HG03060 (cell line): Measurements from ENCODE around the gene HSPD1.
"Not testable (repeated sequence)": the region's sequence is repeated elsewhere in the genome, so short reads cannot be mapped to it uniquely, and the experiment has no call there.

ENCODE experiments used
- ATAC-seq: cut with Tn5 transposase; IDR thresholded peaks from one replicate; pipeline ENCODE4 v1.9.1; 2021; ENCODE audit warnings: low read depth, moderate number of reproducible peaks; ENCODE audit not compliant: unreplicated experiment

The HSPD1 gene

GRCh38 chr2:197498235-197498936 lies 1.3 kb downstream of the HSPD1 start:
- ATAC-seq: no peak

GRCh38 chr2:197497326-197497725 lies 2.3 kb downstream of the HSPD1 start:
- ATAC-seq: no peak

GRCh38 chr2:197496695-197497094 lies 2.9 kb downstream of the HSPD1 start:
- no peak for ATAC-seq

DNA sequence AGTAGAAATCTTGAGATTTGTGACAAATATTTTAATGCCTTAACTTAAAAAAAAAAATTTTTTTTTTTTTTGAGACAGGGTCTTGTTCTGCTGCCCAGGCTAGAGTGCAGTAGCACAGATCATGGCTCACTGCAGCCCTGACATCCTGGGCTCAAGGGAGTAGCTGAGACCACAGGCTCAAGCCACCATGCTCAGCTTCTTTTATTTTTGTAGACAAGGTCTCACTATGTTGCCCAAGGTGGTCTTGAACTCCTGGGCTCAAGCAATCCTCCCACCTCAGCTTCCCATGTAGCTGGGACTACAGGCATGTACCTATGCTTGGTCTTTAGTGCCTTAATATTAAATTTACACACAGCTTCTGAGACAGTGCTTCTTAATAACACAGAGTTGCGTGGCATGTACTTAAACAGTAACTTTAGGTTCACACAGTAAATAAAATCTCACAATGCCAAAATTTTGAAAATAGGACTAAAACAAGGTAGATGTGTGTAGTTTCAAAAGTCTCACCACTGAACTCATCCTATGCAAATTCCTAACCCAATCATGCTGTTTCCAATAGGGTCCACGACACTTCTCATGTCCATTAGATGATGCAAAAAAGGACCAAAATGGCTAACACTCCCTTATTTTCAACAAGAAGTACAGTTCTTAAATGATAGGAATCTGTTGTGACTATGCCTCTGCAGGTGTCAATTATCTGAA lies 4.1 kb downstream of the HSPD1 start:
- ATAC-seq: no peak

GRCh38 chr2:197487385-197487784 lies 12.3 kb downstream of the HSPD1 start:
- ATAC-seq: no peak

DNA sequence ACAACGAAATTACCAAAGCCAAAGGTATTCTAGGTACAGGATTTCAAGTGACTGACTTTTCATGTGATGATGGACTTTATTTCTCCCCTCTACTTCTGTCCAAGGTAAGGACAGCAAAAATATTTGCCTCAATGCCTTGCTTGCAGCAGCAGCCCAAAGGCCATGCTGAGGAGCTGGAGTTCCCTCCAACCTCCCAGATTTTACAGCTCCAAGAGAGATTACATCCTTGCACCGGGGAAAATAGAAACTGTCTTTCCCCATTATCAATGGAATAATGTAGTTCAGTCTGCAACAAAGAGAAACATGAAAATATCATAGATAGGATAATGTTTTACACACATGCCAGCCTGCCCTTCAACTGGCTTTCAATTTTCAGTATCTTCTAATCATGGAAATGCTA lies 13.5 kb downstream of the HSPD1 start:
- no peak for ATAC-seq

GRCh38 chr2:197484248-197484647 lies 15.4 kb downstream of the HSPD1 start:
- not testable (repeated sequence) for ATAC-seq

DNA sequence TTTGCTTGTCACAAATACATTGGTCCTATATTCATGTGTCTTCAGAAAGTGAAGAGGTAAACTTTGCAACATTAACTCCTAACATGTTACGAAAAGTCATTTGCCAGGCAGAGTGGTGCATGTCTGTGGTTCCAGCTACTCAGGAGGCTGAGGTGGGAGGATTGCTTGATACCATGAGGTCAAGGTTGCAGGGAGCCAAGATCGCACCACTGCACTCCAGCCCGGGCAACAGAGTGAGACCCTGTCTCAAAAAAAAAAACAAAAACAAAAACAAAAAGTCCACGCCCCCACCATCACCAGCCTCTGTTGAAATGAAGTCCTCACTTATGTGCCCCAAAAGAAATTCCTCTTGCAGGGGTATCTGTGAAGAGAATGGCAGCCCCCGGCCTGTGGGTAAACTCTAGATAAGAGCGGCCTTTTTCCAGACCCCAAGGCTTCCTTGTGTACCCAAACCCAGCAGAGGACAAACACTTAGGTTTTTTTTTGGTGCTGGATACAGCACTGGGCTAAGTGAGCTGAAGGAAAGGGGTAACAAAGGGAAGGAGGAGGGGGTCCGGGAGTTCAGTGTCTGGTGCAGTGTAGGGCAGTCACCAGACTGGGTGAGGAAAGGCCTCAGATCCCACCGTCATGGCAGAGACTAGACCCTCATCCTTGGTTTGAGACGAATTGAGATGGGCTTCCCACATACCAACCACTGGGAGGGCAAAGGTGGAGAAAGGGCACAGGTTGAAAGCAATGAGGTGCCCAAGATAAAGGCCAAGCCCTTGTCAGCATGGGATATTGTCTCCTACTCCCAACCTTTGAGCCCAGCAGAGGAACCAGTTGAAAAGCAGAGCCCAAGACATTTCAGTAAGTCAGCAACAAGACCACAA lies 19.2 kb downstream of the HSPD1 start:
- no peak for ATAC-seq

DNA sequence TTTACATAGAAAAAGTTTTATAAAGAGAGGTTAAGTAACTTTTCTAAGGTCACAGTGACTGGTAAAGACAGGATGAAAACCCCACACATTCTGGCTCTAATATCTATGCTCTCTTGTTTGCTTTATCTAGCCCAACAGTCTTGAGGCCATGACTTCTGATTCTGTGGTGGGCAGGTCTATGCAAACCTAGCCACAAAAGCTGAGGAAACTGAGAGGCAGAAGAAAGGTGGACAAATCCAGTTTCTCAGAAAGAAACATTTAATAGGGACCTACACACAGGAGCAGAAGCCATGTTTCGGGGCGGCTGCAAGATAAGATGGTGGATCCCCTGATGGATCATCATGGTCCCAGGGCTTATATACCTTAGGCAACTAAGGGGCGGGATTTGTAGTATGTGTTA lies 21.8 kb downstream of the HSPD1 start:
- no peak for ATAC-seq

DNA sequence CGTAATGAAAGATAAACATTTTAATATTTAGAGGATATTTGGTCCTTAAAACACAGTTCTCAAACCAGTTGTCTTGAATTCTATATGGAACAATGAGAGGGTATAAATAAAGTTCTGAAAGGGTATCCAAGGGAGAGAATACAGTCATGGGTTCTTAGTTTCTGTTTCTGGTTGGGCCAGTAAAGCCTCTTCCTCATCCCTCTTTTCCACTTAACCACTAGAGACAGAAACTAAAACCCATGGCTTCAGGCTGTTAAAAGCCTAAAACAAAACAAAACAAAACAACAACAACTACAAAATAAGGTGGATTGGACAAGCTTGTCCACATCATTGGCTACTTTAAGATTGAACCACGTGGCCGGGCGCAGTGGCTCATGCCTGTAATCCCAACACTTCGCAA lies 27.5 kb downstream of the HSPD1 start:
- no peak for ATAC-seq

DNA sequence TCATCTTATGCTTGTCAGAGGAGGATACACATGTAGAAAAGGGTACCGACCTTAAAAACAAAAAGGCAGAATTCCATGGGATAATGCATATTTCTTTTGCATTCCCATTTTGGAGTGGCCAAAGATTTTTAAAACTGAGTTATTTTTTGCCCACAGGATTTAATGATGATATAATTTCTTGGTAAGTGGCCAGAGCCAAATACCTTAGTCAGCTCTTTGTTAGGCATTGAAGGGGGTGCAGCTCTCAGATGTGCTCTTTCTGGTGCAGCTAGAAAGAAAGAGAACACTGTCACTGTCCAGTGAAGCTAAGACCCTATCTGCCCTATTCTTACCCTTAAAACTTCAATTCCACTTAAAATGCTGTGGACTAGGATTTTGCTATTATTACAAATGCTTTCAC lies 35.5 kb downstream of the HSPD1 start:
- ATAC-seq: no peak

DNA sequence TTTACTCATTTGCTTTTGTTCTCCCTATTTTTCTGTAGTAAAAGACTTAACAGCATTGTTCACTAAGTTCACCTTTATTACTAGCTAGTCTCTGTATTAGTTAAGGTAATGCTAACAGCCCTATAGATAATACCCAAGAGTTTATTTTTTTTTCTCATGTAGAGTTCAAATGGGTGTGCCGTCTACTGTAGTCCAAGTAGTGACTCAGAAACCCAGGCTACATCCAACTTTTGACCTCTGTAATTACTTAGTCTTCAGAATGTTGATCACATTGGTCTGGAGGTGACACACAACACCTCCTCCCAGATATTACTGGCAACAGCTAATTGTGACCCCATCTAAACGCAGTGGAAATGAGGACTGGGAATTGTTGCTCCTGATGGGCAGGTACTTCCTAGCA lies 38.6 kb downstream of the HSPD1 start:
- ATAC-seq: no peak

- ATAC-seq: no peak
Observed at GRCh38 chr2:197460649-197461048, 39.0 kb downstream of the HSPD1 start.

DNA sequence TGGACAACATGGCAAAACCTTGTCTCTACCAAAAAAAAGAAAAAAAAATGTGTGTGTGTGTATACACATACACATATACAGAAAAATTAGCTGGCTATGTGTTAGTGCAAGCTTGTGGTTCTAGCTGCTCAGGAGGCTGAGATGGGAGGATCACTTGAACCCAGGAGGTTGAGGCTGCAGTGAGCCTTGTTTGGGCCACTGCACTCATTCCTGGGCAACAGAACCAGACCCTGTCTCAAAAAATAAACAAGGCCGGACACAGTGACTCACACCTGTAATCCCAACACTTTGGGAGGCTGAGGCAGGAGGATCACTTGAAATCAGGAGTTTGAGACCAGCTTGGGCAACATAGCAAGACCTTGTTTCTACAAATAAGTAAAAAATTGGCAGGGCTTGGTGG lies 44.2 kb downstream of the HSPD1 start:
- ATAC-seq: no peak

- no peak for ATAC-seq
Observed at GRCh38 chr2:197454923-197455322, 44.7 kb downstream of the HSPD1 start.

DNA sequence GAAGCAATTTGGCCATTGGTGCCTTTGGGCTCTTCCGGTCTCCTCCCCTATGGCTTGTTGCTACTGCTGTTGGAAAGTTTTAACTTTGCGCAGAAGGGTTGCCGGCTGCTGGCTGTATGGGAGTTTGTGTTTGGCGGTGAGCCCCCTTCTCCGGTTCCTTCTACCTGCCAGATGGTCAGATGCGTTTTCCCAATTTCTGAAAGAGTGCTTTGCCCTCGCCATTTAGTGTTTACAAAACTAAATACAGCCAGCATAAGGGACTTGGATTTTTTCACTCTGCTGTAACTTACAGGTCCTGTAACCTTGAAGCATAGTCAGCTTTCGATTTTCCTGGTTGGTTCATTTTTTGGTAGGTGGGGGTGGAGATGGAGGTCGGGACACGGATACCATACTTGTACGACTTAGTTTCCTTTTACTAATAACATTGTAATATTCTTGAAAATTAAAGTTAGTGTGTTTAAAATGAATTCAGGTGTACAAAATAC lies 45.7 kb downstream of the HSPD1 start:
- peak; percentile 7 for ATAC-seq

DNA sequence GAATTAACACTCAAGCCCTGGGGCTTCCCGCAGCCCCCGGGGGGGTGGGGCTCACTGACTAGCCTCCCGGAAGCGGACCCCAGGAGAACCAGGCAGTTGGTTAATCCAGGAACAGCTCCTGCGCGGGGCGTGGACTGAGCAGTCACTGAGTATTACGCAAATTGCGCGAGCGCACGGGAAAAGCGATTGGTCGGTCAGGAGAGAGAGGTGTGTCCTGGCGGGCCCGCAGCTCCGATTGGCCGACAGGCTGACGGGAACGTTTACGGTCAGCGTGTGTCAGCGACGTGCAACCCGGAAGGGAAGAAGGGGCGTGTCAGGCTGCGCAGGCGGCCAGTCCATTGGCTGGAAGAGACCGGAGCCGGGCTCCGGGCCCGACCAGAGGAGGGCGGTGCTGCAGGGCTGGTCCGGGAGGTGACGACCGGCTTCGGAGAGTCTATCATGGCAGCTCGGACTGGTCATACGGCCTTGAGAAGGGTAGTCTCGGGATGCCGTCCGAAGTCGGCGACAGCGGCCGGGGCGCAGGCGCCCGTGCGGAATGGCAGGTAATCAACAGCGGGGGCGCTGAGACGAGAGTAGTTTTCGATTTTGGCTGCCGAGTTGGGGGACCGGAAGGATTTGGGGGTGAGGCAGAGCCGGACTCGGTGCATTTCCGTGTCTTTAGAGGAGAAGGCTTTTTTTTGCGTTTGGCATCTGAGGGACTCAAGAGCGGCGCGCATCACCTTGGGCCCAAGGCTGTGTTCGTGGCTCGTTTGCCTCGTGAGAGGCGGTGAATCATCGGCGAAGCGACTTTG lies 46.3 kb downstream of the HSPD1 start, which contains the start of gene COQ10B:
TSS of gene COQ10B (plus strand) at position 430 of the 791 bp plus-strand sequence. CDS start at position 439, 9 bp downstream.
- peak; percentile 97 for ATAC-seq

DNA sequence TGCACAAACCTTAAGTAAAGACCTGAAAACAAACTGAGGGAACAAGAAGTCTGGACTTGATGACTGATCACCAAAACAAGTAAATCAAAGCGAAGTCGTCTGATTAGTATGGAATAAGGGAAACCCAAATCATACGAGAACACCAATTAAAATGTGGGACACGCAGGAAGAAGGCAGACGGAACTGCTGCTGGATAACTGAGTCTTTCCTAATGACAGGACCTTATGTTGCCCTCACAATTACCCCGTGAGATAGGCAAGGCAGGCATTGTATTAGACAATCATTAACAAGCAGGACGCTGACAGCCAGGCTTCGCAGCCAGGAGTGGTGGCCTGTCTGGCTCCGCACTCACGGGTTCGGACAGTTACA lies 46.9 kb downstream of the HSPD1 start:
- no peak for ATAC-seq

GRCh38 chr2:197450935-197451358 lies 48.7 kb downstream of the HSPD1 start:
- not testable (repeated sequence) for ATAC-seq

- ATAC-seq: no peak
Observed at GRCh38 chr2:197450465-197450864, 49.2 kb downstream of the HSPD1 start.
